ENCODE data around the gene PRR13.

Gene PRR13

DNA sequence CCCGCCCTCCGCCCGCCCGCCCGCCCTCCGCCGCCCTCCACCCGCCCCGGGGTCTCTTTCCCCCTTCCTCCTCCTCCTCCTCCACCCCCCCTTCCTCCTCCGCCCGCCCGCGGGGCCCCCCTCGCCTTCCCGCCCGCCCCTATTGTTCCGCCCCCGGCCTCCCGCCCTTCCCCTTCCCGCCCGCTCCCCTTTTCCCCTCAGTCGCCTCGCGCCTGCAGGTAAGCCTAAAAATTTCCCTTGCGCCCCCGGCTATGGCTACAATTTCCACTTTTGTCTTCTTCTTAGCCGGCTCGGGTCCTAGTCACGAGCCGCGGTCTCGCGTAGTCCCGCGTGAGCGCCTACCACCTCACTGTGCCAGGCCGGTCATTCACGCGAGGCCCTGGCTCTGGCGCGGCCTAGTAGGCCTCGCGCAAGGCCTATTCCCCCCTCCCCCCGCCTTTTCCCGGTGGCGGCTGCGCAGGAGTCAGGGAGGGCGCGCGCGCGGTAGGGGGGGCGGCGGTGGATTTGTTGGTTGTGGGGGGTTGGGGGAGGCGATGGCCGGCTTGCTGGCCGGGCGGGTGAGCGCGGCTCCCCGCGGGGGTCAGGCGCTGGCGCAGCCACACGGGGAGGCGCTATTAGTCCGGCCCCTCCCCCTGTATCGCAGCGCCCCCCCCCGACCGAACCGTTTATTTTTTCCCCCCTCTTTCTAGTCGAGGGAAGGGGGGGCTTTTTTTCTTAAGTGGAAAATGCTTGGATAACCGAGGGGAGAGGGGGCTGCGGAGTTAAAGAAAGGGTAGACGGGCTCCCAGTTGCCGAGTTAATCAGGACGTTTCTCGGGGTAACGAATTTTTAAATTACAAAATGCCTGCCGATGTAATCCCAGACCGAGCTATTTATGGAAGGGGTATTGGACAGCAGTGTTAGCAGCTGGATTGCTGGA is 10.9 kb downstream of the PRR13 start:
- TF ChIP-seq, protein P1, sequence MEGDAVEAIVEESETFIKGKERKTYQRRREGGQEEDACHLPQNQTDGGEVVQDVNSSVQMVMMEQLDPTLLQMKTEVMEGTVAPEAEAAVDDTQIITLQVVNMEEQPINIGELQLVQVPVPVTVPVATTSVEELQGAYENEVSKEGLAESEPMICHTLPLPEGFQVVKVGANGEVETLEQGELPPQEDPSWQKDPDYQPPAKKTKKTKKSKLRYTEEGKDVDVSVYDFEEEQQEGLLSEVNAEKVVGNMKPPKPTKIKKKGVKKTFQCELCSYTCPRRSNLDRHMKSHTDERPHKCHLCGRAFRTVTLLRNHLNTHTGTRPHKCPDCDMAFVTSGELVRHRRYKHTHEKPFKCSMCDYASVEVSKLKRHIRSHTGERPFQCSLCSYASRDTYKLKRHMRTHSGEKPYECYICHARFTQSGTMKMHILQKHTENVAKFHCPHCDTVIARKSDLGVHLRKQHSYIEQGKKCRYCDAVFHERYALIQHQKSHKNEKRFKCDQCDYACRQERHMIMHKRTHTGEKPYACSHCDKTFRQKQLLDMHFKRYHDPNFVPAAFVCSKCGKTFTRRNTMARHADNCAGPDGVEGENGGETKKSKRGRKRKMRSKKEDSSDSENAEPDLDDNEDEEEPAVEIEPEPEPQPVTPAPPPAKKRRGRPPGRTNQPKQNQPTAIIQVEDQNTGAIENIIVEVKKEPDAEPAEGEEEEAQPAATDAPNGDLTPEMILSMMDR (conservative IDR thresholded peaks at IDR 0.05), result peak; percentile 68
- peak overlapping the region; percentile 93 for H3K27ac ChIP-seq

GRCh38 chr12:53453953-53454640 is 12.6 kb downstream of the PRR13 start:
- H3K27ac ChIP-seq, result peak overlapping the region; percentile 93; the same call in 1 of the 2 replicates
- TF ChIP-seq, protein P1 (conservative IDR thresholded peaks at IDR 0.05), result no peak

DNA sequence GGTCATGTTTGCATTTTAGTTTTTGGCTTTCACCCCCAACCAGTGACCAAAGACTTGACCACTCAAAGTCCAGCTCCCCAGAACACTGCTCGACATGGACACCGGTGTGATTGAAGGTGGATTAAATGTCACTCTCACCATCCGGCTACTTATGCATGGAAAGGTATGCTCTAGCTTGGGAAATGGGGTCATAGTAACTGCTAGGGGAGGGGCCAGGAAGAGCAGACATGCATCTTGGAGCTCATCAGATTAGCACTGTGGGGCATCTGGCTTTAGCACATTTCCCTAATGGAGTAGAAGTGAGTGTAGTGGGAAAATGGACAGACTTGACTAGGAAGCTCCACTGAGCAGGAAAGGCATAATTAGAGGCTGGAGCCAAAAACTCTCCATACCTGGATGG is 13.2 kb downstream of the PRR13 start:
- TF ChIP-seq, protein P1 (conservative IDR thresholded peaks at IDR 0.05), result no peak
- H3K27ac ChIP-seq, result no peak overlapping the region

DNA sequence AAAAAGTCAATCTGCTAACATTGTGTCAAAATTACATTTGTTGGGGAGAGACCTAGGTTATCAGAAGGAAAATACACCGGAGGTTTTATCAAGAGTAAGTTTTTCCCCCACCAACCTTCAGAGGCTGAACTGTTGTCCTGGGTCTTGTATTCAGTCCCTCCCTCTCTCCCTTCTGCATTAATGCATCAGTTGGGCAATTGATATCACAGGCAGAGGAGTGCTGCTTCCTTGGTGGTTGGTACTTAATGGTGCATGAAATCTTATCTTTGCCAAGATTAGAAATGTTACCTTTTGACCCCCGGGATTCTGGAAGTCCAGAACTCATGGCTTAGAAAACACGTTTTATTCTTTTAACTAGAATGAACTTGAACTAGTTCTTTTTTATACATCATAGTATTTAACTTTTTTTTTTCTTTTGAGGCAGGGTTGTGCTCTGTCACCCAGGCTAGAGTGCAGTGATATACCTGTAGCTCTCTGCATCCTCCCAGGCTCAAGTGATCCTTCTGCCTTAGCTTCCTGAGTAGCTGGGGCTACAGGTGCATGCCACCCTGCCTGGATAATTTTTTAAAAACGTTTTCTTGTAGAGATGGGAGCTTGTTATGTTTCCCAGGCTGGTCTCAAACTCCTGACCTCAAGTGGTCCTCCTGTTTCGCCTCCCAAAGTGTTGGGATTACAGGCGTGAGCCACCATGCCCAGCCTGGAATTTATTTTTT is 15.3 kb downstream of the PRR13 start:
- TF ChIP-seq, protein P1 (conservative IDR thresholded peaks at IDR 0.05), result no peak
- H3K27ac ChIP-seq, result no peak overlapping the region

GRCh38 chr12:53459097-53459496 is 17.6 kb downstream of the PRR13 start:
- H3K27ac ChIP-seq, result no peak overlapping the region
- TF ChIP-seq, protein P1 (conservative IDR thresholded peaks at IDR 0.05), result no peak

GRCh38 chr12:53461059-53461458 is 19.5 kb downstream of the PRR13 start:
- H3K27ac ChIP-seq, result 0 out of 2 replicates have a peak overlapping the region, but pooled peaks have one; percentile 0
- TF ChIP-seq, protein P1 (conservative IDR thresholded peaks at IDR 0.05), result no peak

DNA sequence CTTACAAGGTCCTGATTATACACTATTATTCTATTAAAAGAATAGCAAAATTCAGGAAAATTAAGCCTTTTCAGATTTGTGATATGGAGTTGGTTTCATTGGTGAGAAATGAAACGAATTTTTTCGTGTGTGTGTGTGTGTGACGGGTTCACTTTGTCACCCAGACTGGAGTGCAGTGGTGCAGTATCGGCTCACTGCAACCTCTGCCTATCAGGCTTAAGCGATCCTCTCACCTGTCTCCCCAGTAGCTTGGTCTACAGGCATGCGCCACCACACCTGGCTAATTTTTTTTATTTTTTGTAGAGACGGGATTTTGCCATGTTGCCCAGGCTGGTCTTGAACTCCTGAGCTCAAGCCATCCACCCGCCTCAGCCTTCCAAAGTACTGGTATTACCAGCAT is 20.1 kb downstream of the PRR13 start:
- 0 out of 2 replicates have a peak overlapping the region, but pooled peaks have one; percentile 0 for H3K27ac ChIP-seq
- TF ChIP-seq, protein P1 (conservative IDR thresholded peaks at IDR 0.05), result no peak

All from VCaP (cell line).